Trophoblast cell (in vitro differentiated cells and primary cell): ENCODE data around the gene BBX.
"Not testable (repeated sequence)": the region's sequence is repeated elsewhere in the genome, so short reads cannot be mapped to it uniquely, and the experiment has no call there.

Source experiments
- DNase-seq, 2 donors: peaks; one replicate each; pipeline ENCODE4 v3.0.0-alpha.2; 2016
- H2AFZ ChIP-seq: 2 replicates; pipeline ENCODE4 v1.6.1; 2013; ENCODE audit warnings: low read length, moderate library complexity, mild to moderate bottlenecking; ENCODE audit not compliant: insufficient read depth, poor library complexity
- H2AK5ac ChIP-seq: 2 replicates; pipeline ENCODE4 v1.6.1; 2013; ENCODE audit warnings: mild to moderate bottlenecking, low read length
- H2BK120ac ChIP-seq: 2 replicates; pipeline ENCODE4 v1.6.1; 2013; ENCODE audit warnings: low read length, mild to moderate bottlenecking, moderate library complexity; ENCODE audit not compliant: insufficient read depth, poor library complexity
- H2BK12ac ChIP-seq: 2 replicates; pipeline ENCODE4 v1.6.1; 2013; ENCODE audit warnings: mild to moderate bottlenecking, low read length, moderate library complexity
- H2BK5ac ChIP-seq: 2 replicates; pipeline ENCODE4 v1.6.1; 2013; ENCODE audit warnings: low read length, low read depth, moderate library complexity, mild to moderate bottlenecking; ENCODE audit not compliant: poor library complexity
- H3K14ac ChIP-seq: 2 replicates; pipeline ENCODE4 v1.6.1; 2013; ENCODE audit warnings: mild to moderate bottlenecking, low read length
- H3K18ac ChIP-seq: 2 replicates; pipeline ENCODE4 v1.6.1; 2013; ENCODE audit warnings: mild to moderate bottlenecking, low read length
- H3K23ac ChIP-seq: 2 replicates; pipeline ENCODE4 v1.6.1; 2013; ENCODE audit warnings: low read length
- H3K27ac ChIP-seq: 2 replicates; pipeline ENCODE4 v1.5.1; 2013; ENCODE audit warnings: low read depth, mild to moderate bottlenecking, inconsistent platforms, low read length, moderate library complexity
- H3K27me3 ChIP-seq: 2 replicates; pipeline ENCODE4 v1.6.1; 2013; ENCODE audit warnings: inconsistent platforms, mild to moderate bottlenecking, low read length, moderate library complexity; ENCODE audit not compliant: insufficient read depth
- H3K36me3 ChIP-seq, 2 experiments: 1 replicate in 1 of 2; 2 replicates in 1 of 2; pipeline ENCODE4 v1.6.1; 2013; ENCODE audit warnings: low read length in 2 of 2, mild to moderate bottlenecking in 2 of 2, moderate library complexity in 1 of 2; ENCODE audit not compliant: insufficient read depth in 2 of 2, control insufficient read depth in 1 of 2
- H3K4ac ChIP-seq: 2 replicates; pipeline ENCODE4 v1.6.1; 2013; ENCODE audit warnings: low read depth, mild to moderate bottlenecking, low read length, moderate library complexity
- H3K4me1 ChIP-seq, 2 experiments: 1 replicate in 1 of 2; 2 replicates in 1 of 2; pipeline ENCODE4 v1.6.1; 2013; ENCODE audit warnings: low read length in 2 of 2, mild to moderate bottlenecking in 2 of 2, moderate library complexity in 1 of 2; ENCODE audit not compliant: insufficient read depth in 2 of 2, control insufficient read depth in 1 of 2
- H3K4me2 ChIP-seq: 2 replicates; pipeline ENCODE4 v1.6.1; 2013; ENCODE audit warnings: inconsistent platforms, mild to moderate bottlenecking, low read length, moderate library complexity
- H3K4me3 ChIP-seq: 2 replicates; pipeline ENCODE4 v1.5.1; 2013; ENCODE audit warnings: mild to moderate bottlenecking, low read depth, low read length, inconsistent platforms
- H3K79me1 ChIP-seq: one replicate; pipeline ENCODE4 v1.6.1; 2013; ENCODE audit warnings: low read length
- H3K79me2 ChIP-seq: 2 replicates; pipeline ENCODE4 v1.6.1; 2013; ENCODE audit warnings: low read length, mild to moderate bottlenecking; ENCODE audit not compliant: control insufficient read depth, insufficient read depth, poor library complexity
- H3K9ac ChIP-seq: 2 replicates; pipeline ENCODE4 v1.6.1; 2013; ENCODE audit warnings: mild to moderate bottlenecking, low read length
- H3K9me3 ChIP-seq: 2 replicates; pipeline ENCODE4 v1.6.1; 2013; ENCODE audit warnings: low read depth, mild to moderate bottlenecking, control low read depth, inconsistent platforms, low read length; ENCODE audit not compliant: insufficient read depth
- H4K12ac ChIP-seq: 2 replicates; pipeline ENCODE4 v1.6.1; 2013; ENCODE audit warnings: low read depth, mild to moderate bottlenecking, low read length, moderate library complexity
- H4K8ac ChIP-seq: 2 replicates; pipeline ENCODE4 v1.6.1; 2013; ENCODE audit warnings: low read depth, mild to moderate bottlenecking, low read length, moderate library complexity
- H4K91ac ChIP-seq: one replicate; pipeline ENCODE4 v1.6.1; 2013; ENCODE audit warnings: low read depth, mild to moderate bottlenecking, low read length, moderate library complexity
- WGBS: extraction: QIAGEN DNeasy Blood & Tissue Kit; methylation state at CpG from one replicate; pipeline ENCODE4 v1.1.7; 2013; ENCODE audit warnings: missing lambda C conversion rate; ENCODE audit not compliant: insufficient read length, insufficient coverage; ENCODE audit errors: extremely low coverage; 5-methylcytosine and 5-hydroxymethylcytosine counted together

The BBX gene

DNA sequence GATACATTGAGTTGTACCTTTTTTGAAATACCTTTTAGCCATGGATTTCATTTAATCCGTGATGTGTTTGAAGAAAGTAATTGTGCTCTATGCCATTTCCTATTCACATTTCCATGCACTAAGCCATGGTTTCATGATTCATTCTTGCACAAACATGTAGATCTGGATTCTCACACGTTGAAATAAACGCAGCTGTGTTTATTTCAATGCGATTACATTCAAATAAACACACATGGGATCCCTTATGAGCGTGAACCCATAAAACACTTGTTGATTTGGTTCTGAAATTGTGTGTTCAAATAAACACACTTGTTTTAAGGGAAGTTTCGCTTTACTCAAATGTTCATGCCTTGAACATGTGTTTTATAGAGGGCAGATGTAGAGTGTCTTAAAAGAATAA, 39.2 kb downstream of the BBX start:
- Histone ChIP-seq H4K91ac (no peak overlapping the region), H3K36me3 (peaks cover 0 to 2% of the 10 kb centered on the region in 2 experiments), H3K4me1 (no peaks in the 10 kb centered on the region), H4K8ac (no peak overlapping the region), H2BK5ac (no peak overlapping the region), H2AK5ac (no peak overlapping the region), H3K18ac (no peak overlapping the region), H3K27ac (no peak overlapping the region), H3K79me1 (no peaks in the 10 kb centered on the region), H2AFZ (no peak overlapping the region), H3K23ac (no peak overlapping the region), H3K4me3 (no peak overlapping the region), H4K12ac (no peak overlapping the region), H3K9ac (no peak overlapping the region), H3K4me2 (no peak overlapping the region), H3K27me3 (no peaks in the 10 kb centered on the region), H2BK12ac (no peak overlapping the region), H3K79me2 (no peaks in the 10 kb centered on the region), H3K4ac (no peak overlapping the region), H2BK120ac (no peak overlapping the region), H3K9me3 (no peaks in the 10 kb centered on the region), H3K14ac (no peak overlapping the region)
- no peak for DNase-seq
- no CpG with 5 or more reads among the region's 6 CpGs for WGBS

- no peak overlapping the region for H3K9ac ChIP-seq
- no peak overlapping the region for H4K91ac ChIP-seq
- WGBS: no CpG with 5 or more reads among the region's 3 CpGs
- no peaks in the 10 kb centered on the region for H3K9me3 ChIP-seq
- DNase-seq: no peak
- peaks cover 0 to 2% of the 10 kb centered on the region in 2 experiments for H3K36me3 ChIP-seq
- H4K12ac ChIP-seq: no peak overlapping the region
- no peaks in the 10 kb centered on the region for H3K27me3 ChIP-seq
- no peak overlapping the region for H3K4ac ChIP-seq
- H2BK120ac ChIP-seq: no peak overlapping the region
- no peak overlapping the region for H3K27ac ChIP-seq
- no peak overlapping the region for H2BK5ac ChIP-seq
- no peak overlapping the region for H2BK12ac ChIP-seq
- no peak overlapping the region for H4K8ac ChIP-seq
- H3K23ac ChIP-seq: no peak overlapping the region
- H3K14ac ChIP-seq: no peak overlapping the region
- H3K18ac ChIP-seq: no peak overlapping the region
- no peak overlapping the region for H2AFZ ChIP-seq
- no peaks in the 10 kb centered on the region for H3K79me2 ChIP-seq
- H3K4me1 ChIP-seq: no peaks in the 10 kb centered on the region
- H3K79me1 ChIP-seq: no peaks in the 10 kb centered on the region
- no peak overlapping the region for H3K4me3 ChIP-seq
- H3K4me2 ChIP-seq: no peak overlapping the region
- H2AK5ac ChIP-seq: no peak overlapping the region
These were observed 40.3 kb downstream of the BBX start for GRCh38 chr3:107562969-107563529.

DNA sequence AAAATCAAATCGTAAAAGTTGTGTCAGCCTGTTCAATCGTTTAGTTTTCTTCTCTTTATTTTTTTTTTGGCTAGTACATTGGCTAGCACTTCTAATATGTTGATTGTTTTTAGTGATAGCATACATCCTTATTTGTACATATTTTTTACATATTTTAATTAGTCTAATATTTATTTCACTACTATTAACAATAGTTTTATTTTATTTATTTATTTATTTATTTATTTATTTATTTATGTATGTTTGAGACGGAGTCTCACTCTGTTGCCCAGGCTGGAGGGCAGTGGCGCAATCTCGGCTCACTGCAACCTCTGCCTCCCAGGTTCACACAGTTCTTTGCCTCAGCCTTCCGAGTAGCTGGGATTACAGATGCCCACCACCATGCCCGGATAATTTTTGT, 42.5 kb downstream of the BBX start:
- H3K79me1 ChIP-seq, H3K23ac ChIP-seq, H2BK12ac ChIP-seq, H2AFZ ChIP-seq, H2BK5ac ChIP-seq, H4K8ac ChIP-seq, H3K4me2 ChIP-seq, H3K27me3 ChIP-seq, H3K27ac ChIP-seq, H3K9ac ChIP-seq, H3K9me3 ChIP-seq, DNase-seq, H4K12ac ChIP-seq, H3K18ac ChIP-seq, H4K91ac ChIP-seq, H3K4ac ChIP-seq, H2AK5ac ChIP-seq, H3K36me3 ChIP-seq, H2BK120ac ChIP-seq, H3K79me2 ChIP-seq, H3K14ac ChIP-seq, H3K4me1 ChIP-seq, H3K4me3 ChIP-seq: not testable (repeated sequence)
- WGBS: no CpG with 5 or more reads among the region's 7 CpGs

DNA sequence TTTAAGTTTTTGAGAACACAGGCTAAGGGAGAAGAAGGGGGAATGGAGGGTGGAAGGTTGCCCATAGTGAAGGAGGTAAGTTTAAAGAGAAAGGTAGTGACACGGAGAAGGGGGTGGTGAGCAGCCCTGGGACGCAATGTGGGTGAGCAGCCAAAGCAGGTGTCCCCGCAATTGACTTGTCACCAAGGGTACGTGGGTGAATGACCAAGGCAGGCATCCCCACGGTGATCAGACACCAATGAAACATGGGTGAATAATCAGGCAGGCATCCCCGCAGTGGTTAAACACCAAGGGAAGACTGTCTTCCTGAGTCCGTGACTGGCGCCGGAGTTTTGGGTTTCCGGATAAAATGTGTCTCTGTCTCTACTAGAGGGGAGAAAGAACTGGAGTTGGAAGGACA, 48.3 kb downstream of the BBX start:
- H2AFZ ChIP-seq: not testable (repeated sequence)

More for the DNA sequence above, 48.3 kb downstream of the BBX start:
- H3K4me3 ChIP-seq, DNase-seq, H3K36me3 ChIP-seq, H3K9ac ChIP-seq, H3K4ac ChIP-seq, H3K79me1 ChIP-seq, H3K23ac ChIP-seq, H4K12ac ChIP-seq, H2BK5ac ChIP-seq, H3K4me2 ChIP-seq, H2BK120ac ChIP-seq, H2BK12ac ChIP-seq, H3K4me1 ChIP-seq, H3K14ac ChIP-seq, H3K27me3 ChIP-seq, H4K8ac ChIP-seq, H3K18ac ChIP-seq, H4K91ac ChIP-seq, H3K79me2 ChIP-seq, H2AK5ac ChIP-seq, H3K27ac ChIP-seq, H3K9me3 ChIP-seq: not testable (repeated sequence)
- no CpG with 5 or more reads among the region's 10 CpGs for WGBS
